Retinal pigment epithelial cell (primary cell): ENCODE results near the gene KRT26.
A peak's percentile ranks its signal among the peaks of the same experiment; 100 is the strongest.

ENCODE experiments used
- DNase-seq: peaks from one replicate; pipeline ENCODE4 v3.0.0-alpha.2; 2010; ENCODE audit warnings: low read depth
- H3K4me3 ChIP-seq: 2 replicates; pipeline ENCODE4 v1.5.1; 2011; ENCODE audit warnings: mild to moderate bottlenecking, low read length, control low read depth, moderate library complexity
- TF ChIP-seq, protein P1 (sequence below): conservative IDR thresholded peaks from 2 replicates; pipeline ENCODE4 v1.5.1; 2011; ENCODE audit warnings: low read depth, low read length, control low read depth, inconsistent platforms

Gene KRT26

DNA sequence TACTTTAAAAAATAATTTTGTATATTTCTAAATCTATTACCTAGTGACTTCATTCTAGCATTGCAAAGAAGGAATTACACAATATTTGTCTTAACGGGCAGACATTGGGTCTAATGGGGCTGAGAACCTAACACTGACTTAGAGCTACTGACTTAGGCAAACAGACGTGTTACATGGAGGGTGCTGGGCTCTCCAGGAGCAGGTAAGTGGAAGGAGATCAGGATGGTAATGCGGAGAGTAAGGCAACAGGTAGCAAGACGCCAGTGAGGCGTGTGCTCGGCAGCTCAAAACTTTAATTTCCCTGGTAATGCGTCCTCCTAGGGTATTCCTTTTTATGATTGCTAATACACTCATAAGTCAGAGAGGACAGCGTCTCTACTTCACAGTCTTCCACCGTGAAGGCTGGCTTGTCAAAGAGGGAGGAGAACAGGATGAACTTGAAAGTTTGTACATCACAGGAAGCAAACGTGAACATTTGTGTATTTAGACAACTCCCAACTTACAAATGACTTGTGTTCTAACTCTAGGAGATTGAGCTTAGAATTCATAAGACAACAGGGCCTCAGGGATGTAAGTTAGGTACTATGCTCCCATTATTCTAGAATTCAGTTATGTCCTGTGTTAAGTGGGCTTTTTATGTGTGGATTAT lies 23.1 kb upstream of the KRT26 start:
- TF ChIP-seq, protein P1, sequence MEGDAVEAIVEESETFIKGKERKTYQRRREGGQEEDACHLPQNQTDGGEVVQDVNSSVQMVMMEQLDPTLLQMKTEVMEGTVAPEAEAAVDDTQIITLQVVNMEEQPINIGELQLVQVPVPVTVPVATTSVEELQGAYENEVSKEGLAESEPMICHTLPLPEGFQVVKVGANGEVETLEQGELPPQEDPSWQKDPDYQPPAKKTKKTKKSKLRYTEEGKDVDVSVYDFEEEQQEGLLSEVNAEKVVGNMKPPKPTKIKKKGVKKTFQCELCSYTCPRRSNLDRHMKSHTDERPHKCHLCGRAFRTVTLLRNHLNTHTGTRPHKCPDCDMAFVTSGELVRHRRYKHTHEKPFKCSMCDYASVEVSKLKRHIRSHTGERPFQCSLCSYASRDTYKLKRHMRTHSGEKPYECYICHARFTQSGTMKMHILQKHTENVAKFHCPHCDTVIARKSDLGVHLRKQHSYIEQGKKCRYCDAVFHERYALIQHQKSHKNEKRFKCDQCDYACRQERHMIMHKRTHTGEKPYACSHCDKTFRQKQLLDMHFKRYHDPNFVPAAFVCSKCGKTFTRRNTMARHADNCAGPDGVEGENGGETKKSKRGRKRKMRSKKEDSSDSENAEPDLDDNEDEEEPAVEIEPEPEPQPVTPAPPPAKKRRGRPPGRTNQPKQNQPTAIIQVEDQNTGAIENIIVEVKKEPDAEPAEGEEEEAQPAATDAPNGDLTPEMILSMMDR = no peak
- H3K4me3 ChIP-seq = no peak overlapping the region
- DNase-seq = no peak

DNA sequence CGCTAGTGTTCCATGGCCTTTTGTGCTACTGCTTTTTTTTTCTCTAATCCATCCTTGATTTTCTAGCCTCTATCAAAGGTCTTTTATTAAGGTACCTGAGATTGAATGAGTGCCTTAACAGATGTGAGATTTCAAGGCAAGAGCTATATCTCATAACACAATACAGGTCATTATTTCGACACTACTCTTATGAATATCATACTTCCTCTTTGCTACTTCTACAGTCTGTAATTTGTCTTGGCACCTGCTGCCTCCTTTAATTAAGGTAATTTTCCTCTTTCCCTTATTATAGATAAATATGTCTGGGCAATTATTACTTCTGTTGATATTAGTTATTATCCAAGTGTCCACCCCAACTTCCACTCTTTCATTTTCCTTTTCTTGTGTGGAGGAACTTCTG lies 22.5 kb upstream of the KRT26 start:
- no peak overlapping the region for H3K4me3 ChIP-seq
- no peak for DNase-seq
- TF ChIP-seq, protein P1 = no peak

DNA sequence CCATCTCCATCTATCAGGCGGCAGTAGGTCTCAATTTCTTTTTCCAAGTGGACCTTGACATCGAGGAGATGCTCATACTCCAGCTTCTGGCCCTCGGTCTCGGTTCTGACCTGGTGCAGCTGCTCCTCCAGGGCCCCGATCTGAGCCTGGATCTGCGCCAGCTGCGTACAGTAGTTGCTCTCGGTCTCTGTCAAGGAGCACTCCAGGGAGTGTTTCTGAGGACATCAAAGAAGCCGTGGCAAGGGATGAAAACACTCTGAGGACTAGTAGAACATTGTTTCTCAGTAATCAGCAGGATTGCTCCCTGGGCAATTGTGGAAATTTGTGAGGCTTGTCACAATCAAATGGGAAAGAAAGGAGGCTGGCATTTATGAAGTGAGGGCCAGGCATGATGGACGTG lies 21.8 kb upstream of the KRT26 start:
- no peak overlapping the region for H3K4me3 ChIP-seq
- no peak for DNase-seq
- TF ChIP-seq, protein P1 = no peak

DNA sequence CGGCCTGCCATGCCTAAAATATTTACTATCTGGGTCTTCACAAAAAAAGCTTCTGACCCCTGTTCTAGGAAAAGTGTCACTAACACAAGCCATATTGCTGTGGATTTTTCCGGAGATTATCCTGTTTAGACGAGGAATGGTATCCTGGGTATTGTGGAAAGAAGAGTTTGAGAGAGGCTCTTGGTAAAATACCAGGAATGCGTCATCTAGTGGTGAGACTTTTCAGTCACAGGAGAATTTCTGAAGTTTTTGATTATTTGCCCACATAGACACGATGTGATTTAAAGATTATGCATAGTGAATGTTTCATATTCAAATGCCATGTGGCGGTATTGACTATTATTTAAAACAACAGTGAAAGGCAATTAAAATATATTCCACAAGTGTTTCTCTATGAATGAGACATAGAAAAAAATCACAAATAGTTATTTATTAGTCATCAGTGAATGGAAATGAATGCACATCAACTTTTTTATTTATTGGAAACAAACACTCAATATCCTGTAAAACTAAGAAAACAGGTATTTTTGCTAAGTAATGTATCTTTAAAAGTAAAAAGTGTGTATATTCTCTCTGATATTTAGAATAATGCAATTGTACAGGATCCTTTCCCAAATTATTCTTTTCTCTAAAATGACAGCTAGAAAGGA lies 19.9 kb upstream of the KRT26 start:
- H3K4me3 ChIP-seq = no peak overlapping the region
- no peak for DNase-seq
- TF ChIP-seq, protein P1 = peak; percentile 84

DNA sequence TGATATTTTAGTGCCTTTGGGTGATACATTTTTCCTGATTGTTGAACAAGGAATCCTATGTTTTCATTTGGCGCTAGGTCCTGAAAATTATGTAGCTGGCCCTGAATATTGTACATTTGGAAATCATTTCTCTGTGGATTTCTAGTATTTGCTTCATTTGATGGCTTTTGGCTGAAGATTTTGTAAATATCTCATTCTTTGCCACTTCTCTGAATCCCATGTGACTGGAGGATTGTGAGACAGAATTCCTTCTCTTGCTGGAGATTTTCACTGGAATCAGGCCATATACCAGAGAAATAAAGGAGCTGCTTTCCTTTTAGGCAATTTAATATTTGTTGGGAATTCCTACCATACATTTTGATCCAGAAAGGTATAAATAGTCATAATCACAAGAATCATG lies 19.1 kb upstream of the KRT26 start:
- TF ChIP-seq, protein P1 = no peak
- no peak for DNase-seq
- no peak overlapping the region for H3K4me3 ChIP-seq

DNA sequence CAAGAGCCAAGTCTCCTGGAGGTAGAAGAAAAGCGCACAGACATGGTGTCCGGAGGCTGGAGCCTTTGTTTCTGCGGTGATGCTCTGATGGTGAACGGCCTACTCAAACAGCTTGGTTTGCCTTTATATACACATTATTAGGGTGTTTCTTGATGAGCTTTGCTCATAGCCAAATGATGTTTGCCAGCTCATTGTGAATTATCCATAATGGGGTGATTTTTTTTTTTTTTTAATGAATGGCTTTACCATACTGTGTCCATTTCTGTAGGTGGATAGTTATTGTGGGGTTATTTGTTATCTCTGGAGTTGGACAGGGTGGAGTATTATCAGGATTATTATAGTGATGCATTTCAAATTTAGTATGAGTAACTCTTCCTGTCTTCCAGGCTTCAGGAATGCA lies 10.4 kb upstream of the KRT26 start, which contains the start of gene KRT27:
Gene KRT27 (minus strand): TSS at position 101 of the 400 bp plus-strand sequence. CDS start 57 bp downstream, at position 44.
- TF ChIP-seq, protein P1 = no peak
- H3K4me3 ChIP-seq = no peak within 1 kb of the TSS
- DNase-seq = no peak
